B cell (primary cell): ENCODE data around the gene MUS81. TPM values are rescaled to one million over a fixed set of nuclear protein-coding genes. Genes with fewer than 3 reads are reported as not detected.

ENCODE experiments used
- ATAC-seq: fragments of 200-7000 bp; cut with Tn5 transposase; one replicate; pipeline ENCODE4 v1.10.0; 2021; ENCODE audit warnings: low read depth, mild to moderate bottlenecking, moderate number of reproducible peaks, moderate library complexity
- CTCF ChIA-PET: fragments of 350-600 bp; sonication (Branson Sonifier 250); formaldehyde crosslinking; loops from one replicate; lab custom pipeline; 2021; ENCODE audit warnings: antibody characterized with exemption, inconsistent platforms; lab: Charles Lee
- POLR2A ChIA-PET: fragments of 350-600 bp; sonication (Branson Sonifier 250); formaldehyde crosslinking; loops from one replicate; lab custom pipeline; 2021; ENCODE audit warnings: antibody characterized with exemption; lab: Charles Lee
- DNase-seq: peaks from one replicate; pipeline ENCODE4 v3.0.0; 2013
- H2AFZ ChIP-seq: 2 replicates; pipeline ENCODE4 v1.6.1; 2012; ENCODE audit warnings: mild to moderate bottlenecking, low read depth, low read length; ENCODE audit not compliant: insufficient read depth, poor library complexity, severe bottlenecking
- H3K27ac ChIP-seq, 2 donors: 1 replicate in 1 of 2; 2 replicates in 1 of 2; pipeline ENCODE4 v1.5.1; 2012 to 2013; ENCODE audit warnings: low read length in 2 of 2, mild to moderate bottlenecking in 2 of 2, moderate library complexity in 1 of 2
- H3K27me3 ChIP-seq, 4 experiments: fragments of 200-600 bp in 1 of 4; sonication (generic) in 1 of 4; replicated peaks in 1 of 4; 1 replicate in 2 of 4; 2 replicates in 2 of 4; pipeline versions ENCODE4 v1.6.1 to v1.7.0; 2013 to 2016; ENCODE audit warnings: low read length in 3 of 4, mild to moderate bottlenecking in 2 of 4, mixed read lengths in 1 of 4, moderate library complexity in 1 of 4; ENCODE audit not compliant: insufficient read depth in 4 of 4, control insufficient read depth in 3 of 4; ENCODE audit errors: control extremely low read depth in 1 of 4
- H3K36me3 ChIP-seq, 2 experiments: replicated peaks in 1 of 2; 1 replicate in 1 of 2; 2 replicates in 1 of 2; pipeline versions ENCODE4 v1.6.1 to v1.7.1; 2013; ENCODE audit warnings: low read length in 1 of 2; ENCODE audit not compliant: insufficient read depth in 2 of 2, control insufficient read depth in 1 of 2; ENCODE audit errors: control extremely low read depth in 1 of 2, extremely low read depth in 1 of 2
- H3K4me1 ChIP-seq, 2 donors: fragments of 200-600 bp in 1 of 2; sonication (generic) in 1 of 2; 1 replicate in 1 of 2; 2 replicates in 1 of 2; pipeline versions ENCODE4 v1.5.1 to v1.6.1; 2013 to 2017; ENCODE audit warnings: low read length in 2 of 2; ENCODE audit not compliant: control insufficient read depth in 2 of 2, insufficient read depth in 2 of 2
- H3K4me2 ChIP-seq: replicated peaks from 2 replicates; pipeline ENCODE3; 2012; ENCODE audit warnings: mild to moderate bottlenecking, low read depth, low read length; ENCODE audit not compliant: poor library complexity, severe bottlenecking
- H3K4me3 ChIP-seq, 5 experiments: fragments of 200-600 bp in 1 of 5; sonication (generic) in 1 of 5; 1 replicate in 3 of 5; 2 replicates in 2 of 5; pipeline versions ENCODE4 v1.5.1 to v1.7.0; 2011 to 2016; ENCODE audit warnings: low read length in 4 of 5, mild to moderate bottlenecking in 4 of 5, low read depth in 2 of 5, control low read depth in 1 of 5, moderate library complexity in 1 of 5; ENCODE audit not compliant: insufficient read depth in 1 of 5; ENCODE audit errors: control extremely low read depth in 1 of 5, extremely low read depth in 1 of 5
- H3K79me2 ChIP-seq: fragments of 200-600 bp; sonication (generic); one replicate; pipeline ENCODE4 v1.6.0; 2016; ENCODE audit warnings: low read length; ENCODE audit not compliant: control insufficient read depth, insufficient read depth
- H3K9ac ChIP-seq: fragments of 200-600 bp; sonication (generic); 2 replicates; pipeline ENCODE4 v1.6.1; 2017; ENCODE audit warnings: mild to moderate bottlenecking, low read length, moderate library complexity
- H3K9me3 ChIP-seq, 3 donors: one replicate each; pipeline versions ENCODE4 v1.6.1 to v1.7.1; 2013; ENCODE audit warnings: low read length in 2 of 3; ENCODE audit not compliant: control insufficient read depth in 2 of 3, insufficient read depth in 1 of 3; ENCODE audit errors: control extremely low read depth in 1 of 3
- H4K20me1 ChIP-seq: 2 replicates; pipeline ENCODE4 v1.6.0; 2012; ENCODE audit warnings: mild to moderate bottlenecking, low read length; ENCODE audit not compliant: insufficient read depth, control insufficient read depth, poor library complexity, severe bottlenecking
- H3K27ac Mint-ChIP-seq: one replicate; pipeline ENCODE4 v1.8.0; 2021; ENCODE audit warnings: mixed read lengths
- H3K27me3 Mint-ChIP-seq: one replicate; pipeline ENCODE4 v1.8.0; 2021; ENCODE audit warnings: mixed read lengths
- H3K4me1 Mint-ChIP-seq: one replicate; pipeline ENCODE4 v1.8.0; 2021; ENCODE audit warnings: mixed read lengths
- H3K4me3 Mint-ChIP-seq: one replicate; pipeline ENCODE4 v1.8.0; 2021; ENCODE audit warnings: mixed read lengths
- H3K9me3 Mint-ChIP-seq: one replicate; pipeline ENCODE4 v1.8.0; 2022; ENCODE audit warnings: mixed read lengths; ENCODE audit not compliant: insufficient read depth
- EZH2 ChIP-seq: IDR thresholded peaks from 2 replicates; pipeline ENCODE4 v1.6.1; 2012; ENCODE audit warnings: borderline replicate concordance, low read depth, mild to moderate bottlenecking, moderate library complexity, low read length; ENCODE audit not compliant: insufficient read depth, poor library complexity, severe bottlenecking
- WGBS: methylation state at CpG from one replicate; pipeline ENCODE4 v1.1.5; 2013; ENCODE audit warnings: missing lambda C conversion rate; ENCODE audit not compliant: insufficient coverage; 5-methylcytosine and 5-hydroxymethylcytosine counted together
- intact Hi-C: fragments of 100-400 bp; cut with micrococcal nuclease; formaldehyde crosslinking; loops from one replicate; pipeline ENCODE4 v1.10.0; 2022
- polyA plus RNA-seq: library from polyadenylated mRNA; depleted of rRNA; stranded (reverse); fragments of >200 nt; gene quantifications from 2 replicates; pipeline ENCODE4 v1.2.3, GENCODE V29; 2012
- total RNA-seq, 2 donors: library from RNA; stranded (reverse); fragments of 120-200 nt in 1 of 2; gene quantifications; 1 replicate in 1 of 2; 2 replicates in 1 of 2; pipeline versions ENCODE4 v1.2.3 to v1.2.4, GENCODE V29; 2013 to 2022
- TF ChIP-seq, protein P1 (sequence below): fragments of 200-600 bp; IDR thresholded peaks from one replicate; pipeline ENCODE4 v1.8.0; 2022; ENCODE audit warnings: antibody characterized with exemption, mild to moderate bottlenecking

MUS81 gene
- total and polyA plus RNA-seq, 2 donors (not counting 1 experiment from before 2014, with no cell fraction given), result 74.5 to 134 TPM

DNA sequence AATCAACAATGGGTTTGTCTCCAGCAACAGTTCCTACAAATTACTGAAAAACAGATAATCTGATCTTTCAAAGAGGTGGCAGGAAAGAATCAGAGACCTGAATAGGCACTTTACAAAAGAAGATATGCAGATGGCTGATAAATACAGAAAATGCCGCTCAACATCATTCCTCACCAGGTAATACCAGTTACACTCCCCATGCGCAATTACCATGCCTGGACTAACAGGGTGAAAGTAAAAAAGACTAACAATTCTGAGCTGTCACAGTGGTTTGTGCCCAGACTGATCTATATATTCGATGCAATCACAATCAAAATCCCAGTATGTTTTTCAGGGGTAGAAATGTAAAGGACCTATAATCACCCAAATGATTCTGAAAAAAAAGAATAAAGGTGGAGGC lies 16.4 kb upstream of the MUS81 start:
- Histone ChIP-seq H3K27ac (no peak overlapping the region), H3K4me2 (no peak overlapping the region), H4K20me1 (no peaks in the 10 kb centered on the region), H3K4me1 (no peaks in the 10 kb centered on the region), H2AFZ (no peak overlapping the region), H3K9ac (no peak overlapping the region), H3K4me3 (no peak overlapping the region), H3K36me3 (no peaks in the 10 kb centered on the region), H3K27me3 (no peaks in the 10 kb centered on the region), H3K9me3 (no peaks in the 10 kb centered on the region), H3K79me2 (no peaks in the 10 kb centered on the region)
- POLR2A ChIA-PET, result no interaction called here
- no peaks in the 10 kb centered on the region for H3K9me3 Mint-ChIP-seq
- ATAC-seq (no peak), DNase-seq (no peak)
- intact Hi-C loops, result no loop called here
- WGBS, result no CpG with 5 or more reads among the region's 3 CpGs
- TF ChIP-seq, protein P1, sequence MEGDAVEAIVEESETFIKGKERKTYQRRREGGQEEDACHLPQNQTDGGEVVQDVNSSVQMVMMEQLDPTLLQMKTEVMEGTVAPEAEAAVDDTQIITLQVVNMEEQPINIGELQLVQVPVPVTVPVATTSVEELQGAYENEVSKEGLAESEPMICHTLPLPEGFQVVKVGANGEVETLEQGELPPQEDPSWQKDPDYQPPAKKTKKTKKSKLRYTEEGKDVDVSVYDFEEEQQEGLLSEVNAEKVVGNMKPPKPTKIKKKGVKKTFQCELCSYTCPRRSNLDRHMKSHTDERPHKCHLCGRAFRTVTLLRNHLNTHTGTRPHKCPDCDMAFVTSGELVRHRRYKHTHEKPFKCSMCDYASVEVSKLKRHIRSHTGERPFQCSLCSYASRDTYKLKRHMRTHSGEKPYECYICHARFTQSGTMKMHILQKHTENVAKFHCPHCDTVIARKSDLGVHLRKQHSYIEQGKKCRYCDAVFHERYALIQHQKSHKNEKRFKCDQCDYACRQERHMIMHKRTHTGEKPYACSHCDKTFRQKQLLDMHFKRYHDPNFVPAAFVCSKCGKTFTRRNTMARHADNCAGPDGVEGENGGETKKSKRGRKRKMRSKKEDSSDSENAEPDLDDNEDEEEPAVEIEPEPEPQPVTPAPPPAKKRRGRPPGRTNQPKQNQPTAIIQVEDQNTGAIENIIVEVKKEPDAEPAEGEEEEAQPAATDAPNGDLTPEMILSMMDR, result no peak
- TF ChIP-seq EZH2, result no peak
- CTCF ChIA-PET, result no interaction called here
- H3K4me3 Mint-ChIP-seq, result no peak overlapping the region
- no peaks in the 10 kb centered on the region for H3K27me3 Mint-ChIP-seq
- no peak overlapping the region for H3K27ac Mint-ChIP-seq
- H3K4me1 Mint-ChIP-seq, result no peaks in the 10 kb centered on the region

DNA sequence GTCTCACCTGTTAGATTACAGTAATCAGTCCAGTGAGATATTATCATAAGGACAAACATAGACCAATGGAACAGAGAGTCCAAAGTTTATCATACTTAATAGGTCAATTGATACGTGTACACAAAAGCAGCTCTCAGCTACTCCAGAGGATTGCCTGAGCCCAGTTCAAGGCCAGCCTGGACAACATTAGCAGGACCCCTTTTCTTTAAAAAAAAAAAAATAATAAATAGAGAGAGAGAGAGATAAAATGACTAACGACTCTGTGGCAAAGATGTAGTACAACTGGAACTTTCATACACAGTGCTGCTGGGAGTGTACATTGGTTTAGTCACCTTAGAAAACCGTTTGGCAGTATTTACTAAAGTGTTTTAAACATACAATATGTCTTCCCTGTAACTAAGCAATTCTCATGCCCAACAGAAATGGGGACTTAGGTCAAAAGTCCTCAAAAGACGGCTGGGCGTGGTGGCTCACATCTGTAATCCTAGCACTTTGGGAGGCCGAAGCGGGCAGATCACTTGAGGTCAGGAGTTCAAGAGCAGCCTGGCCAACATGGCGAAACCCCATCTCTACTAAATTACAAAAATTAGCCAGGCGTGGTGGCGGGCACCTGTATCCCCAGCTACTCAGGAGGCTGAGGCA lies 15.9 kb upstream of the MUS81 start:
- CTCF ChIA-PET, result interaction anchor here (1.1 kb wide), 1 partner anchor 19 kb away, joined by 4 read pairs; no protein-coding TSS in a partner anchor
- no peaks in the 10 kb centered on the region for H3K4me1 Mint-ChIP-seq
- ATAC-seq, result no peak

More for the DNA sequence above, 15.9 kb upstream of the MUS81 start:
- H3K4me2 ChIP-seq, result no peak overlapping the region
- POLR2A ChIA-PET, result interaction anchor here (0.7 kb wide), 1 partner anchor 15 kb away, joined by 4 read pairs; no protein-coding TSS in a partner anchor
- no peaks in the 10 kb centered on the region for H3K9me3 ChIP-seq
- no peaks in the 10 kb centered on the region for H3K36me3 ChIP-seq
- H3K4me1 ChIP-seq, result no peaks in the 10 kb centered on the region
- H3K79me2 ChIP-seq, result no peaks in the 10 kb centered on the region
- intact Hi-C loops, result no loop called here
- no peak for DNase-seq
- H3K9ac ChIP-seq, result no peak overlapping the region
- H3K4me3 Mint-ChIP-seq, result no peak overlapping the region
- no peak overlapping the region for H3K27ac Mint-ChIP-seq
- no peaks in the 10 kb centered on the region for H3K27me3 Mint-ChIP-seq
- H3K27ac ChIP-seq, result no peak overlapping the region
- H3K4me3 ChIP-seq, result no peak overlapping the region
- no peak for TF ChIP-seq EZH2
- TF ChIP-seq, protein P1, result no peak
- H3K9me3 Mint-ChIP-seq, result no peaks in the 10 kb centered on the region
- H3K27me3 ChIP-seq, result no peaks in the 10 kb centered on the region
- no peak overlapping the region for H2AFZ ChIP-seq
- no peaks in the 10 kb centered on the region for H4K20me1 ChIP-seq
- WGBS, result 97% methylated on average over 6 of the region's 10 CpGs
